ENCODE measurements around the gene C2CD2. TPM values are rescaled to one million over a fixed set of nuclear protein-coding genes. Genes with fewer than 3 reads are reported as not detected.

C2CD2 gene
- polyA plus RNA-seq, 3 donors = 13.6 to 20.2 (median 15.2) TPM

DNA sequence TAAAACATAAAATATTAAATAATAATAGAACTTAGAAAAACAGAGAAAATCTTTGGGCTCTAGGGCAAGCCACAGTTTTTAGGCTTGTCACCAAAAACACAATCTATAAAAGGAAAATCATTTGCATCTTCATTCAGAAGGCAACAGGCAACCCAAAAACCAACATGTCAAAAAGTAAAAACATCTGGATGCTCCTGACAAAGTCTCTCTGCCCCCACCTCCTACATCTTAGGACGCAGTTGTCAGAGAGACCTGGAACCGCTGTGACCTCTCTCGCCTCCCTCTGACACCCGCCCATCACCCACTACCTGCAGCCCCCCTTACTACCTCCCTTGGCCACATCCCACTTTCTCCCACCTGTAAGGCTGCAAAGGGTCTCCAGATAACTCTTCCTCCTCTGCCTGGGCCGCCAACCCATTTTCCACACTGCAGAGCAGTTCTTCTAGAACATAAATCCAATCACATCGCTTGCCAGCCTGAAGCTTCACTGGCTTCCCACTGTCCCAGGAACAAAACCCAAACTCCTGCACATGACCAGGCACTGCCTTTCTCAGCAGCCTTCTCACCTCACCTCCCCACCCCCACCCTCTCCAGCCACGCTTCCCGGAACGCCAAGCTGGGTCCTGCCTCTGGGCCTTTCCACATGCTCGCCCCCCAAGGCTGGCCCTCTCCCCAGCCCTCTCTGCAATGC is 89.4 kb downstream of the C2CD2 start:
- DNase-seq (ENCODE audit: extremely low read depth in 1 of 11, low read depth in 9 of 11, low spot score in 4 of 11) = no peak

- no peak for DNase-seq (ENCODE audit: extremely low read depth in 1 of 11, low read depth in 9 of 11, low spot score in 4 of 11)
These were observed 90.4 kb downstream of the C2CD2 start for GRCh38 chr21:41863439-41863740.

DNA sequence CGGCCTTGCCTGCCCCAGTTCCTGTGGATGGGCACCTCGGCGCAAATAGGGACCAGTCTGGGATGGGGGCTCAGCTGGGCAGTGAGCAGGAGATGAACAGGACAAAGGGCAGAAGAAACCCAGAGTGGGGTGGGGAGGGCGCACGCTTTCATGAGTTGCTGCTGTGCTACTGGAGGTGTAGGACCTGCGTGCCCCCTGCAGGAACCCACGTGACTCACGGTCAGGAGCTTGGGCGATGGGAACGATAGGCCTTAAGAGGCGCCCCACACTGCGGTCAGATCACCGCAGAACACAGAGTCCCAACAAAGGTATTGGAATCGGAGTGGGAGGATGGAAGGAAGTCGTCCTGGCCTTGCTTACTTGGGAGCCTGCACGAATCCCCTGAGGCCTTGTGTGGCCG is 91.8 kb downstream of the C2CD2 start:
- no peak for DNase-seq (ENCODE audit: extremely low read depth in 1 of 11, low read depth in 9 of 11, low spot score in 4 of 11)

GRCh38 chr21:41861255-41861654 is 92.6 kb downstream of the C2CD2 start:
- DNase-seq (ENCODE audit: extremely low read depth in 1 of 11, low read depth in 9 of 11, low spot score in 4 of 11) = no peak

- no peak for DNase-seq (ENCODE audit: extremely low read depth in 1 of 11, low read depth in 9 of 11, low spot score in 4 of 11)
These were observed 94.4 kb downstream of the C2CD2 start for GRCh38 chr21:41859297-41859980.

GRCh38 chr21:41858466-41859296 is 95.1 kb downstream of the C2CD2 start:
- DNase-seq (ENCODE audit: extremely low read depth in 1 of 11, low read depth in 9 of 11, low spot score in 4 of 11) = no peak

DNA sequence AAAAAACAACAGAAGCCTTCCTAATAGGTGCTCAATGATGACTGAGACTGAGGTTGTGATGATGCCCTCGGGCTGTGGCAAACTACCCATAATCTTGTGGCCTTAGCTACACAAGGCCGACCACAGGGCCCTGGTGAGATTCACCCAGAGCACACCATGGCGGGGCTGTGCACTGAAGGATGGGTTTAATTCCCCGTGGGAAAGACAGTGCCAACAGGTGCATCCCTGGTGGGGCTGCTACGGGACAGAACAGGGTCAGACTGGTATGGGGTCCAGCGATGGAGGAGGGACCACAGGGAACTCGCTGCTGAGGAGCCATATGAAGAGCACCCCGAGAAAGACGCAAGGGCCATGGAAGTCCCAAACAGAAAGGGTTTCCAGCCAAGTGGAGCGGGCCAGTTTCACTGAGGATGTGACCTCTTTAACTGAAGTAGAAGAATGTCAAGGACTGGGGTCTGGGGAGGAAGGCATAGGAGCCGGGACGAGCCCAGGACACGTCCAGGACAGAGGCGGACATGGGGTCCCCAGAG is 96.0 kb downstream of the C2CD2 start:
- no peak for DNase-seq (ENCODE audit: extremely low read depth in 1 of 11, low read depth in 9 of 11, low spot score in 4 of 11)

- no peak for DNase-seq (ENCODE audit: extremely low read depth in 1 of 11, low read depth in 9 of 11, low spot score in 4 of 11)
These were observed 97.2 kb downstream of the C2CD2 start for GRCh38 chr21:41856572-41856971.

DNA sequence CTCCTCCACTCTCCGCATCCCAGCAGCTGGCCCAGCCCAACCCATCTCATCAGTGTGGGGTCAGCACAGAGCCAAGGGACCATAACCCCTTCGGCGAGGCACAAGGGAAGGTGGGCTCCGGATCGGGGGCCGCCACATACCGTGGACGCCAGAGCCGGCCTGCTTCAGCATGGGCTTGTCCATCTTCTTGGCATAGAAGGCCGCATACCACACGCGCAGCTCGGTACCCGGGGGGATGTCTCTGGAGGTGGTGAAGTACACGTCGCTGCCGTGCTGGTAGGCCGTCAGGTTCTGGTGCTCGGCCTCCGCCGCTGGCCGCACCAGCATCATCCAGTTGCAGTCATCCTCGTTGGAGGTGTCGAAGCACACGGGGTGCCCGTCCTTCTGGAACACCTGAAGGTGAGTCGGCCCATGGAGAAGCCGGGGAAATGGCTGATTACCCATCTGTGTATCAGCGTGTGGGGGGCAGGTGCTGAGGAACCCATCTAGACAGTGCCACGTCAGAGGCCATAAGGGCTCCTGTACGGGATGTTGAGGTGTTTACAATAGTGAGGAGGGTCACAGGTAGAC is 99.3 kb downstream of the C2CD2 start:
- no peak for DNase-seq (ENCODE audit: extremely low read depth in 1 of 11, low read depth in 9 of 11, low spot score in 4 of 11)

DNA sequence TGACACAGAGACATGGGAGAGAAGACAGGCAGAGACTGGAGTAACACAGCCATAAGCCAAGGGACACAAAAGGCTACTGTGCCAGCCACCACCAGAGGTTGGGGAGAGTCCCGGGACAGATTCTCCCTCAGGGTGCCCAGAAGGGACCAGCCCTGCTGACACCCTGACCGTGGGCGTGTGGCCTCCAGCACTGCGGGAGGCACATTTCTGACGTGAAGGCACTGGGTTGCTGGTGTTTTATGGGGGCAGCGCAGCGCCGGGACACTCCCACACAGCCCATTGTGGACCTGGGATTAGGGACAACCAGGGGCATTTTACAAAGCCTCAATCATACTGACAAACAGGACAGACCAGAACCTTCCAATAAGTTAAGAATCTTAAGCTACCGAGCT is 100.9 kb downstream of the C2CD2 start:
- DNase-seq (ENCODE audit: extremely low read depth in 1 of 11, low read depth in 9 of 11, low spot score in 4 of 11) = no peak

DNA sequence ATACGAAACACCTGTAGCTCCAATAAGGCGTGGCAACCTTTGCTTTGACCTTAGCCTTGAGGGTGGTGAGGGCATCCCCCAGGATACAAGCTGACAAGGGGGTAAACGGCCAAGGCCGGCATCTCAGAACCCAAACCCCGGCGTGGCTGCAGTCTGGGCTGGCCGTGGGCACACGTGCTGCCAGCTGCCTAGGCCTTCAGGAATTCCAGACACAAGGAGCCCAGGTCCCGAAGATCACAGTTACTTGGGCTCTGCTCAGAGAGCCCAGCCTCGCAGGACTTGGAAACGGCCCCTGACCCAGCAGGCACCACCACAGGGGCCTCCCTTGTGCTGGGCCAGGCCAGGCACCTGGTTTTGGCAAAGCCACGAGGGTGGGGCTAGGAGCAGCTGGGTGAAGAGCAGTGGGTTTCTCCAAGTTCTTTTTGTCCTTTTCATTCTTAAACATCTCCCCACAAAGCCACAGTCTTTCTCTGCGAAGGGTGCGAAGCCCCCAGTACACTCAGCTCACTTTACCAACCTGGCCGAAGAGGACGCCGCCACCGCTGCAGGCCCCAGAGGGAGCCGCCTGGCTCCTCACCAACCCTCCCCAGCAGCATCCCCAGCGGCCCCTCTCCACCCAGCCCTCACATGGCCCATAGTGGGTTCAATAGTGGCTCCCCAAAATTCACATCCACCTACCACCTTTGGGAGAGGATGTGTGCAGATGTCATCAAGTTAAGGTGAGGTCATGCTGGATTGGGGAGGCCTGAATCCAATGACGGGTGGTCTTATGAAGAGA is 101.5 kb downstream of the C2CD2 start:
- no peak for DNase-seq (ENCODE audit: extremely low read depth in 1 of 11, low read depth in 9 of 11, low spot score in 4 of 11)

GRCh38 chr21:41851090-41851790 is 102.6 kb downstream of the C2CD2 start:
- DNase-seq (ENCODE audit: extremely low read depth in 1 of 11, low read depth in 9 of 11, low spot score in 4 of 11) = no peak

- DNase-seq (ENCODE audit: extremely low read depth in 1 of 11, low read depth in 9 of 11, low spot score in 4 of 11) = no peak
These were observed 103.7 kb downstream of the C2CD2 start for GRCh38 chr21:41850085-41850484.

- no peak for DNase-seq (ENCODE audit: extremely low read depth in 1 of 11, low read depth in 9 of 11, low spot score in 4 of 11)
These were observed 104.7 kb downstream of the C2CD2 start for GRCh38 chr21:41848958-41849580.

DNA sequence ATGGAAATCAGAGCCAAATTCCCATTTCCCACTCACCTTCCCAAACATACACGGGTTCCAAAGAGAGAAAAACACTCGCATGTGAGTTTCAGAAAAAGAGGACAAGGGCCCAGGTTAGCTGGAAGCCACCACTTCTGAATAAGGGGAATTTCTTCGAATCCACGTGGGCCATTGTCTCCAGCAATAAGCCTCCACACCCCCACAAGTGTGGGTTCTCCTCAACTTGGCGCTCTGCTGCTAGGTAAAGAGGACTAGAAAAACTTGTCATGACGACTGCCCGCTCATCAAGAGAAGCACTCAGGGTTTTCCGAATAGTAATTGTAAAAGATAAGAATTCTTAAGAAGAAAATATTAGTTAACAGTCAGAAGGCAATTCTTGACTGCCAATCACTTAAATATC is 105.3 kb downstream of the C2CD2 start:
- DNase-seq (ENCODE audit: extremely low read depth in 1 of 11, low read depth in 9 of 11, low spot score in 4 of 11) = no peak

DNA sequence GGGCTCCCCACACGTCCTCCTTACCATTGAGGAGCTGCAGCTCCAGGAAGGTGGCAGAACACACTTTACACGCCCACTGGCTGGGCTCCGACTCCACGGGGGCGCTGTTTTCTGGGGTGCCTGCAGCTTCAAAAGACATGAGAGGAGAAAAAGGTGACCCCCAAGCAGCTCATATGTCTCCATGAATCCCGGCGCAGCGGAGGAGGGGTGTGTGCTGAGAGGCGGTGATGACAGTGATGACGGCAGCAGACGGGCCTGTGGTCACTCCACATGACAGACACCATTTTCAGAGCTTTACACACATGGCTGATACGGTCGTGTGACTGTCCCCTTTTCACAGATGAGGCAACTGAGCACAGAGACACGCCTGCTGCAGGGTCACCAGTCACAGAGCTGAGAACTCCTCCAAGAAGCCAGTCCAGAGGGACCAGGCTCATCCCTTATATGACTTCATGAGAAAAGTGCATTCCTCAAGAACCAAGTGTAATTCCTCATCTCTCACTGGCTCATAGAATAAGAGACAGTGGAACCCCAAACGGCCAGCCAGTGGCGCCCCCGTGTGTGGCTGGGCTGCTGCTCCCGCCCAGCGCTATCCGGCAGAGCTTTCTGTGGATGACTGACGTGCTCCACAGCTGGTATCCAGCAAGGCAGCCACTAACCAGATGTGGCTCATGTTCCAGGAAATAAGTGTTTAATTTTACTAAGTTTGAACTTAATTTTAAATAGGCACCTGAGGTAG is 106.6 kb downstream of the C2CD2 start:
- DNase-seq (ENCODE audit: extremely low read depth in 1 of 11, low read depth in 9 of 11, low spot score in 4 of 11) = no peak

DNA sequence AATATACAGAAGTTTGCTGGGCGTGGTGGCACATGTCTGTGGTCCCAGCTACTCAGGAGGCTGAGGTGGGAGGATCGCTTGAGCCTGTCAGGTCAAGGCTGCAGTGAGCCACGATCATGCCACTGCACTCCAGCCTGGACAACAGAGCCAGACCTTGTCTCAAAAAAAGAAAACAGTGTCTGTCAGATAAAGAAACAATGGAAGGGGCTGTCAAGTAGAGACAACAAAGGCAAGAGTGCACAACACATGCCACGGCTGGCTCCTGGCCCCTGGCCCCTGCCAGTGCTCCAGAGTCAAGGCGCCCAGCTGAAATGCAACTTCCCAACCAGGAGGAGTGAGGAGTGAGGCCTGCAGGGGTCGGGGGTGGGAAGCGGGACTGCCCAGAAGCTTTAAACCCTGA is 107.3 kb downstream of the C2CD2 start:
- no peak for DNase-seq (ENCODE audit: extremely low read depth in 1 of 11, low read depth in 9 of 11, low spot score in 4 of 11)

GRCh38 chr21:41846033-41846317 is 107.8 kb downstream of the C2CD2 start:
- DNase-seq (ENCODE audit: extremely low read depth in 1 of 11, low read depth in 9 of 11, low spot score in 4 of 11) = no peak
